T47D (cell line): ENCODE data around the gene ST6GAL1.

Experiments used
- DNase-seq, 2 experiments: peaks; one replicate each; pipeline versions ENCODE4 v3.0.0 to v3.0.0-alpha.2; 2011 to 2012; ENCODE audit warnings: low read depth in 1 of 2, low spot score in 1 of 2
- JUND ChIP-seq: IDR thresholded peaks from 2 replicates; pipeline ENCODE4 v1.6.1; 2012; ENCODE audit warnings: low read depth
- in situ Hi-C: cut with HindIII; loops from 2 replicates; pipeline ENCODE4 v1.10.0; 2016; ENCODE audit warnings: low sequenced_read_pairs, low pct_unique_long_range_greater_than_20kb

Gene ST6GAL1

GRCh38 chr3:187120326-187120725, 190.0 kb downstream of the ST6GAL1 start:
- in situ Hi-C loops, result no loop called here
- no peak for DNase-seq
- no peak for TF ChIP-seq JUND

- in situ Hi-C loops, result no loop called here
- no peak for TF ChIP-seq JUND
- DNase-seq, result no peak
Observed at GRCh38 chr3:187122261-187122660, 191.9 kb downstream of the ST6GAL1 start.

DNA sequence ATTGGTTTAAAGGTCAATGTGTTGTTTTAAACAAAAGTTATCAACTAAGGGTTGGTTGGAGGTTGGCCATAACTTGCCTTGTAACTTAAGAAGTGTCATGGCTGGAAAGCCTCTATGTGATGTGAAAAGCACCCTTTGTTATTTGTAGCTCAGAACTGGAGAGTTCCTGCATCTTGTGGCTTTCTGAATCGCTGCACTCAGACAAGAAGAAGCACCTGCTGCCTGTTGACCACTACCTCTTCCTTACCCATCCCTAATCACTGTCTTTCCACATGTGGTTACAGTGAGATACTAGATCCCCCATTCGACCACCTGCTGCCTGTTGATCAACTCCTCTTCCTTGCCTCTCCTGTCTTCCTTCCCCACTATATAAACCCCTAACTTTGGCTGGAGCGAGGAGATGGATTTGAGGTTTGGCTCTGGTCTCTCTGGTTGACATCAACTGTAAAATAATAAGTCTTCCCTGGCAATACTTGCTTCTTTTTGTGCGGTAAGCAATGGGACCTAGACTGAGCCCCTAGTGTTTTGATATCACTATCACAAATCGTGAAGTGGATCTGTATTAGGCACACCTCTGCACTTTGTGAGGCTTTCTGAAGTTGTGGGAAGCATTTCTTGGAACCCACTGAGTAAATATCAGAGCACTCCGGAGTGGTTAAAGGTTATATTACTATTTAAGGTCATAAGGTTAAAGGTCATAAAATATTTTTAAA, 195.1 kb downstream of the ST6GAL1 start:
- no peak for DNase-seq
- no peak for TF ChIP-seq JUND
- in situ Hi-C loops, result no loop called here
